Fibroblast of villous mesenchyme (primary cell): ENCODE results near the gene SLC25A23. TPM values are rescaled to one million over a fixed set of nuclear protein-coding genes. Genes with fewer than 3 reads are reported as not detected.

ENCODE experiments used
- DNase-seq: peaks from one replicate; pipeline ENCODE4 v3.0.0-alpha.2; 2010; ENCODE audit warnings: low read depth
- H3K4me3 ChIP-seq: 2 replicates; pipeline ENCODE4 v1.5.1; 2011; ENCODE audit warnings: low read depth, mild to moderate bottlenecking, low read length
- CTCF ChIP-seq: IDR thresholded peaks from 2 replicates; pipeline ENCODE4 v1.5.1; 2012; ENCODE audit warnings: low read depth, mild to moderate bottlenecking, low read length; ENCODE audit not compliant: insufficient read depth
- total RNA-seq: library from RNA; depleted of rRNA; stranded (reverse); fragments of >200 nt; gene quantifications from 2 replicates; pipeline ENCODE4 v1.2.3, GENCODE V29; 2012

The SLC25A23 gene
- total RNA-seq, 1 donor: 33.2 TPM

DNA sequence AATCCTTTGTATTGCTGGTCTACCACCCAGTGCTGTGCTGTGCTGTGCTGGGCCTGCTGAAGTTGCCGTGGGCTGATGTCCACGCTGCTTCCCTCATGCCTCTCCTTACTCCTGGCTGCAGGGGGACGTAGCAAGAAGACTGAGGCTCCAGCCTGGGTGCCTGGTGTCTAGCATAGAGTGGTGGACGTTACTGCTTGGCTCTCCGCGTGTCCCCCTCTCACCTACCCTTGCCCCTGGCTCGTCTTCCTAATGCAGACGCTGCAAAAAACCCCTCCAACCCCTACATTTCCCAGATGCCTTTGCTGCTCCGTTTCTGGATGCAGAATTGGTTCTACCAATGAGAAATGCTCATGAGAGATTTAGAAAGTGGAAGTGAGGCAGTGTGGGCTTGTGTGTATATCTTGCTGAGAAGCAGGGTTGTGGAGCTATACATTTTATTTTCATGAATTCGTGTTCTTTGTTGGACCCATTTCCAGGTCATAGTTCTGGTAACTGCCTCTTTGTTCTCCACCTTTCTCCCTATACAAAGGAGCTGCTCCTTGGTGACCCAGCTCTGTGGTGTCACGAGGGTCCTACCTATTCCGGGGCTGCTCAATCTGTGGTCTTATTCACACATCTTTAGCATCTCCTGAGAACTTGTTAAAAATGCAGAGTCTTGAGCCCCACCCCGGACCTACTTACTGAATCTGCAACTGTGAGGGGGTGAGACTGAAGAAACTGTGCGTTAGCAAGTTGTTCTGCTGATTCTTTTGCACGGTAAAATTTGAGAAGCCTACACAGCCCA, 29.9 kb upstream of the SLC25A23 start:
- no peak overlapping the region for H3K4me3 ChIP-seq
- no peak for DNase-seq
- TF ChIP-seq CTCF: no peak

- no peak for DNase-seq
- no peak overlapping the region for H3K4me3 ChIP-seq
- no peak for TF ChIP-seq CTCF
Measured at GRCh38 chr19:6484831-6485230, 25.2 kb upstream of the SLC25A23 start.

DNA sequence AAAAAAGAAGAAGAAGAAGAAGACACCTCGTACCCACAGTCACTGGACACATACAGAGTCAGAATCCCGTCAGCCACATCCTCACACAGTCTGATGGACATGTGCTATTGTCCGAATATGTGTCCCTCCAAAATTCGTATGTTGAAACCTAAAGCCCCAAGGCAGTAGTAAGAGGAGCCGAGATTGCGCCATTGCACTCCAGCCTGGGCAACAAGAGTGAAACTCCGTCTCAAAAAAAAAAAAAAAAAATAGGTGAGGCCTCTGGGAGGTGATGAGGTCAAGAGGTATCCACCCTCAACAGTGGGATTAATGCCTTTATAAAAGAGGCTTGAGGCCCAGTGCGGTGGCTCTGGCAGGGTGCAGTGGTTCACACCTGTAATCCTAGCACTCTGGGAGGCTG, 24.6 kb upstream of the SLC25A23 start:
- TF ChIP-seq CTCF: no peak
- DNase-seq: no peak

DNA sequence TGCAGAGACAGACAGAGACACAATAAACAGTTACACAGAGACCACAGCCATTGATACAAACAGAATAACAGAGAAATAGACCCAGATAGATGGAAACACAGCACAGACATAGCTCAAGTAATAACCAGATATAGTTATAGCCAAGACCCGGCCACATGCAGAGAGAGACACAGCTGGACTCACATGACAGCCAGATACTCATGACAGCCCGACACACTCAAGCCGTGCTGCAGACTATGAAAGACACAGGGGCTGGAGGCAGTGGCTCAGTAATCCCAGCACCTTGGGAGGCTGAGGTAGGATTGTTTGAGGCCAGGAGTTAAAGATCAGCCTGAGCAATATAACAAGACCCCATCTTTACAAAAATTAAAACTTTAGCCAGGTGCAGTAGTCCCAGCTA, 23.6 kb upstream of the SLC25A23 start:
- no peak overlapping the region for H3K4me3 ChIP-seq
- TF ChIP-seq CTCF: no peak
- no peak for DNase-seq

More for the DNA sequence above, 24.6 kb upstream of the SLC25A23 start:
- H3K4me3 ChIP-seq: no peak overlapping the region

GRCh38 chr19:6482343-6482686, 22.7 kb upstream of the SLC25A23 start:
- no peak for TF ChIP-seq CTCF
- no peak for DNase-seq
- H3K4me3 ChIP-seq: no peak overlapping the region

DNA sequence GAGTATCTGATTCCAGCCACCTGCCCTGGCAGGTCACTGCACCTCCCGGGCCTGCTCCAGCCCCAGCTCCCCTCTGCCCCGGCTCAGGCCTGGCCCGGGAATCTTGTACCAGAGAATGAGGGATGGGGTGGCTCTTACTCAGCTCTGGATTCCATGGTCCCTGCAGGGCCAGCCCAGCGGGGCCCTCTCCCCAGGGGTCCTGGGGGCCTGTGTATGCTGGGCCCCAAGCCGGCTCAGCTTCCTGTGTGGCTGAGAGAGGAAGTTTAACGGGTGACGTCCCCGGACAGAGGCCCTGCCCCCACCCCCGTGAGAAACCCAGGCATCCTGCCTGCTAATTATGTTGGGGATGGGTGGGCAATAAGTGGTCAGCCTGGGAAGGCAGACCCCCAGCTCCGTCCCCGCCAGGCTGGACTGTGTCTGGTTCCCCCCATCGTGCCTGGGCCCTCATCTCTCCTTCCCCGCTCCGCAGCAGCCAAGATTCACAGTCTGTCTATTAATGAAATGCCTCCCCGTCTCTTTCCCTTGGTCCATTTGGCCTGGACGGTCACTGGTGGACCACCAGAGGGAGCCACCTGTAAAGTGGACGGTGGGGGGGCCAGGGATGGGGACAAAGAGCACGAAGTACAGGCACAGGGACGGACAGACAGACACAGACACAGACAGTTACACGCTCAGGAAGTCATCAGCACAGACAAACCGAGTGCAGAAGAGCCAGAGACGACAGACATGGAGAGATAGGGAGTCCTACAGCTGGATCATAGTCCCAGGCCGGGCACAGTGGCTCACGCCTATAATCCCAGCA, 22.1 kb upstream of the SLC25A23 start, which contains the start of gene DENND1C:
Gene DENND1C, minus strand, starts transcription at position 247 of the 802 bp plus-strand sequence. Its CDS starts 92 bp downstream, at position 155.
- peak; percentile 48 for TF ChIP-seq CTCF
- no peak within 1 kb of the TSS for H3K4me3 ChIP-seq
- no peak for DNase-seq
